Hematopoietic multipotent progenitor cell treated with erythropoietin and hydrocortisone succinate and interleukin-3 and kit ligand, for 15 days (in vitro differentiated cells): ENCODE results near the gene CUL5.

ENCODE experiments used
- DNase-seq: peaks from one replicate; pipeline ENCODE4 v3.0.0-alpha.2; 2015; ENCODE audit warnings: low spot score

CUL5 gene

DNA sequence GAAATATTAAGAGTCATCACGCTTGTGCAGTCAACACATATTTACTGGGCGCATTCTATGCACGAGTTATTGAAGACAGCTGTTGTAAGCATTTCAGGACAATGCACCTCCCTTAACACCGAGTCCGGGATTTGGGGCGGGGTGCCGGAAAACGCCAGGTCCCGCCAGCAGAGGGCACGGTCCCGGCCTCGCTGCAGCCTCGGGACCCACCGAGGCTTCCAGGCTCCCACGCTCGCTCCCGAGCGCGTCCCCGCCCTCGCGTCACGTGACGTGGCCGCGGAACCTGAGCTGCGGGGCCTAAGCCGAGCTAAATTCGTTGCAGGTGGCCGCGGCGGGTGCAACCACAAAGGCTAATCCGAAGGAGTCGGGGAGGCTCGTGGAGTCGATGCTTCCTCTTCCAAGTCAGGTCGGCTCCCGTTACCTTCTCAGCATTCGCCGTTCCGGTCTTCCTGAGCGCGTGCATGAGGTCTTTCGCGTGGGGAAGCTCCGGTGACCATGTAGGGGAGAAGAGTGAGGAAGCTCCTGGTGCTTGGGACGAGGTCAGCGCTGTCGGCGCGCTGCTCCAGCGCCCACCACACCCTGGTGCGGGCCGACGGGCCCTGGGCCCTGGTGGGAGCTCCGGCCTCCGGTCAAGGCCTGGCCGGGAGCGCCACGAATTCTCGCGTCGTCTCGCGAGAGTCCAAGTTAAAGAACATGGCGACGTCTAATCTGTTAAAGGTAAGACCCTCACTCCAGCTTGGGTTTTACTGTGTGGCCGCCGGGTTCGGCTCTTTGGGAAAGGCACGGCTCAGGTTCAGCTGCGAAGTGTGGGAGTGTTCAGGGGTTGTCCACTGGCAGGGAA is at the start of gene CUL5:
Gene CUL5 (plus strand): TSS at position 243 of the 841 bp plus-strand sequence. CDS start 451 bp downstream, at position 694.
- DNase-seq = peak; percentile 92

DNA sequence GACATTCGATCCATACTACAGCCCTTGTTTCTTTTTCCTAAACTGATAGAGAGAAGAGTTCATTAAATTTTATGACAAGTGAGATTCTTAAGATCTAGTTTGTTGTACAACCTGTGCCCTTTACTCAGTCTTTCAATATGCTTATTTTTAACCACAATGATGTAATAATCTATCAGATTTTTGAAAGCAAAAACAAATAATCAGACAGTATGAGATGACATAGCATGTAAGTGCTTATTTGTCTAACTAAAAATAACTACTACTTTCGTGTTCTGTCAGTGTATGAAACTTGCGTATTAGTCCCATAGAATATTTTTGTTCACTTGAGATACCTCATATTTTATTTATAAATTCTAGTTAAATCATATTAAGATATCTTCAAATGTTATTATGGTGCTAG is 47.2 kb upstream of the CUL5 start:
- DNase-seq = no peak

DNA sequence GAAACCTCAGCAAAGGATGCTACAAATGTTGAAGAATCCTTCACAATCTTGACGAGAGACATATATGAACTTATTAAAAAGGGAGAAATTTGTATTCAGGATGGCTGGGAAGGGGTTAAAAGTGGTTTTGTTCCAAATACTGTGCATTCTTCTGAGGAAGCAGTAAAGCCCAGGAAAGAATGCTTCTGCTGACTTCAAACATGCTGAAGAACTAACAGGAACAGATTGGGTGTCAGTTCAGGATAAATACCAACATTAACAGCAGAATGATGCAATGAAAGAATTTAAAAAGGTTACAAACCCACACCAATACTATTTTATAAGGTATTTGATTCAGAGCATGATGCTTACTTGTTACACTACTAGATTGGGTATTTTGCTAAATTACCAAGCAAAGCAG is 46.5 kb upstream of the CUL5 start:
- no peak for DNase-seq

DNA sequence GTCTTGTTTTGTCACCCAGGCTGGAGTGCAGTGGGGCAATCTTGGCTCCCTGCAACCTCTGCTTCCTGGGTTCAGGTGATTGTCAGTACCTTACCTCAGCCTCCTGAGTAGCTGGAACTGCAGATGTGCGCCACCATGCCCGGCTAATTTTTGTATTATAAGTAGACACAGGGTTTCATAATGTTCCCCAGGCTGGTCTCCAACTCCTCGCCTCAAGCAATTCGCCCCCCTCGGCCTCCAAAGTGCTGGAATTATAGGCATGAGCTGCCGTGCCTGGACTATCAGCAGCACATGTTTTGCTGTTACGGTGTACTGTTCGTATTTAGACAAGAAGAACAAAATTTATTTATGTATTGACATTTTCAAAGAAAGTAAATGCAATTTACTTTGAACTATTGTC is 45.6 kb upstream of the CUL5 start:
- no peak for DNase-seq

DNA sequence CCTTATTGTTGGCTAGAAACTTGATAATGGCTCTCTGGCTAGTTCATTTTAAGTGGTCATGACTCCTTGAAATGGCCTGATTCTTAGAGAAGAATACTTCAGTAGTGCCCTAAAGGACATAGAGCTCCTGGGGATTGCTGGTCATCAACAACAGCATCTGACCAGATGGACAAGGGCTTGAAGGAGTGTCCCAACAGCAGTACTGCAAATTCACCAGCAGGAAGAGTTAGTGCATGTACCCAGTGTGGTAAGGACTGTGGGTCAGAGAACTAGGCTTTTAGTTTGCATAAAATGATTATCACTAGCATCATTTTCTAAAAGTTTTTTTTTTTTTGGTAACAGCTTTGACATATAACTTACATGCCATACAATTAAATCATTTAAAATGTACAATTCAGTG is 39.5 kb upstream of the CUL5 start:
- DNase-seq = no peak

DNA sequence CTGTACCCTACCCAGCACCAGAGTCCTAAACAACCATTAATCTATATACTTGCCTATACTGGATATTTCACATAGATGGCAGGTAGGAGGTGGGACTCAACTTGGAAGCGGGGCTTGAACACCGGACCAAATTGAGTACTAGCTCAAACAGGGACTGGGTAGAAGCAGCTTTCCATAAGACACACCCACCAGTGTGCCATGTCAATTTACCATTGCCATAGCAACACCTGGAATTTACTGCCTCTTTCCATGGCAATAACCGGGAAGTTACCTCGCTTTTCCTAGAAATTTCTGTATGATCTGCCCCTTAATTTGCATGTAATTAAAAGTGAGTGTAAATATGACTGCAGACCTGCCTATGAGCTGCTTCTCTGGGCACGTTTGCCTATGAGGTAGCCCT is 38.6 kb upstream of the CUL5 start:
- DNase-seq = no peak

DNA sequence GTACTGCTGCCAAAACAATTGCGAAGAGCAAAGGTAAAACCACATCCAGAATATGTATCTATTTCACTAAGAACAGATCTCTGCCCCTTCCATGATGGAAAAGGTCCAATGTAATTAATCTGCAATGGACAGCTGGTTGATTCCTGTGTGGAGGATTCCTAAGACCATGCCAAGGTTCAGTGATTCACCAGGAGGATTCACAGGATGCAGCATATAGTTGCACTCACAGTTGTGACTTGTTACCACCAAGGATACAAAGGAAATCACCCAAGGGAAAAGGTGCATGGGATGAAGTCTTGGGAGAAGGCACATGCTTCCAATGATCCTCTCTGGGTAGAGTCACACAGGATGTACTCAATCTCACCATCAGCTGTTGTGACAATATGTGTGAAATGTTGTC is 35.1 kb upstream of the CUL5 start:
- no peak for DNase-seq

DNA sequence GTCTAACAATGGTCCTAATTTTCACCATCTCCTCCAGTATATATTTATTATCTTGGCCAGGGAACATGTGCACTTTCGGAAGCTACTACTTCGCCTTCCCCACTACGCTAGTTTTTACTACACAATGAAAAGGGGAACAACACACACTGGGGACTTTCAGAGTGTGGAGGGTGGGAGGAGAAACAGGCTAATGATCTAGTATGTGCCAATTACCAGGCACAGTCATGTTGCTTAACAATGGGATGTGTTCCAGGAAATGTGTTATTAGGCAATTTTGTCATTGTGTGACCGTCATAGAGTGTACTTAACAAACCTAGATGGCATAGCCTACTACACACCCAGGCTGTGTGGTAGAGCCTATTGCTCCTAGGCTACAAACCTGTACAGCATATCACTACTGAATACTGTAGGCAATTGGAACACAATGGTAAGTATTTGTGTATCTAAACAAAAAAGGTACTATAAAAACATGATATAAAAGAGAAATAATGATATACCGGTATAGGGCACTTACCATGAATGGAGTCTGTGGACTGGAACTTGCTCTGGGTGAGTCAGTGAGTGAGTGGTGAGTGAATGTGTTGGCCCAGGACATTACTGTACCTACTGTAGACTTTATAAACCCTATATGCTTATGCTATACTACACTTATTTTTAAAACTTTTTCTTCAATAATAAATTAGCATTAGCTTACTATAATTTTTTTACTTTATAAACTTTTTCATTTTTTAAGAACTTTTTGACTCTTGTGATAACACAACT is 20.1 kb upstream of the CUL5 start:
- DNase-seq = no peak

DNA sequence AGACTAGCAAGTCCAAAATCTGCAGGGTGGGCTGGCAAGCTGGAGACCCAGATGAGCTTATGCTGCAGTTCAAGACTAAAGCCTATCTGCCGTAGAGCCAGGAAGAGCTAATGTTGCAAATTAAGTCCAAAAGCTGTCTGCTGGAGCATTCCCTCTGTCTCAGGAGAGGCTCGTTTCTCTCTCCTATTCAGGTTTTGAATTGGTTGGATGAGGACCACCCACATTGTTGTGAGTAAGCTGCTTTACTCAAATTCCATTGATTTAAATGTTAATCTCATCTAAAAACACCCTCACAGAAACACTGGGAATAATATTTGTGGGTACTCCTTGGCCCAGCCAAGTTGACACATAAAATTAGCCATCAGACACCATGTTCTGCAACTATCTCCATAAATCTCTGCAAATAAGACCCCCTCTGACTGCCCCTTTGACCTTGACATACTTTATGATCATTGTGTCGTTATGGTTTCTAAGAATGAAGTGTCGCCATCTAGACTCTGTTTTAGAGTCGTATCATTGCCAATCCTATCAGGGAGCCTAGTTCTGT is 16.8 kb upstream of the CUL5 start:
- no peak for DNase-seq

DNA sequence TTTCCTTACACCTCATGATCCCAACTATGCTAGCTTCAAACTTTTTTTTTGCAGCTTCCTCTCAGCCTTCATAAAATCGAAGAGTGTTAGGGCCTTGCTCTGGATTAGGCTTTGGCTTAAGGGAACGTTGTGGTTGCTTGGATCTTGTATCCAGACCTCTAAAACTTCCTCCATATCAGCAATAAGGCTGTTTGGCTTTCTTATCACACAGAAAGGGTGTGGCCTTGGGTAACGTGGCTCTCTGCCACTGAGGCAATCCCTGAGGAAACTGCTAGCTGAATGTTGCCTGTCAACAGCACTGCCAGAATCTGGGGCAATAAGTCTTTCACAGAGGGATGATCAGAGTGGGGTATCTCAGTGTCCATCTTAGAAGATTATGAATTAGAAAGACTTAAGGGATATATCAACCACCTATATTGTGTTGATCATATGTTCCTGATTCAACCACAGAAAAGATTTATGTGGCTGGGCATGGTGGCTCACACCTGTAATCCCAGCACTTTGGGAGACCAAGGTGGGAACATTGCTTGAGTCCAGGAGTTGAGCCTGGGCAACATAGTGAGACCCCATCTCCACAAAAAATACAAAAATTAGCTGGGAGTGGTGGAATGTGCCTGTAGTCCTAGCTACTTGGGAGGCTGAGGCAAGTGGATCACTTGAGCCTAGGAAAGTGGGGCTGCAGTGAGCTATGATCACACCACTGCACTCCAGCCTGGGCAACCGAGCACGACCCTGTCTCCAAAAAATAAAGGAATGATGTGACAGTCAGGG is 12.5 kb upstream of the CUL5 start:
- DNase-seq = no peak

DNA sequence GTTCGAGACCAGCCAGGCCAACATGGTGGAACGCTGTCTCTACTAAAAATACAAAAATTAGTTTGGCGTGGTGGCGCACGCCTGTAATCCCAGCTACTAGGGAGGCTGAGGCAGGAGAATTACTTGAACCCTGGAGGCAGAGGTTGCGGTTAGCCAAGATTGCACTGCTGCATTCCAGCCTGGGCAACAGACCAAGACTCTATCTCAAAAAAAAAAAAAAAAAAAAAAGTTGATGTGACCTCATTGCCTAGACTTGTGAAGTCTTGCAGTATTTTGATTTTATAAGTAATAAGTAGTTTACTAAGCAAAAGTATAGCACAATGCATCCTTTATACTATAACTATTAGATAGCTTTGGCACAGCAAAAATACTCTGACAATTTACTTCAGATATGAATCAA is 9.9 kb upstream of the CUL5 start:
- no peak for DNase-seq

DNA sequence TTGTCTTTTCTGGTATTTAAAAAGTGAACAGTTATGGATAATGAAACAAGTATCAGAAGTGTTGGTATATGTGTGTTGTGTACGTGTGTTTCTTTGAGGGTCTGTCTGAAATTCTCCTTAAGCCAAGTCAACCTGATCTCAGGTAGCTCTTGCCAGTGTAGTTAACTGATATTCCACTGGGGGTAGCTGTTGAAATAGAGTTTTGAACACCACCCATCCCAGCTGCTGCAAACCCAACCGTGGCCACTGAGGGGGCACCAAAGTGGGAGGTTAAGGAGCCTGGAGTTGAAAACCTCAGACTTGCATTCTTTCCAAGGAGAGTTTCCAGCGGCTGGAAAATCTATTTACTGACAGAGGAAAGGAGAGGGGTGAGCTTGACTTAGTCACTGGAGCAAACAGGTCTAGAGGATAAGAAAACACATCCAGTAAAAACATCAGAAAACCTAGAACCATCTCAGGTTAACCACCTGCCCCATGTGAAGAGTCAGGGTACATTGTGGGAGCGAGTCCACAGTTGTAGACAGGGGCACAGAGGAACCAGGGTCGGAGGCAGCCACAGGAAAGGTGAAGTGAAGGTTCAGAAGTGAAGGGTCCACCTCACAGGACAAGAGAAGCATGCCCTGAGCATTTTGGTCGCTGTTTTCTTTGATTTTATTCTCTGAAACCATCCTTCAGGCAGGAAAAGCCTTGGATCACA is 8.8 kb upstream of the CUL5 start:
- peak; percentile 42 for DNase-seq

DNA sequence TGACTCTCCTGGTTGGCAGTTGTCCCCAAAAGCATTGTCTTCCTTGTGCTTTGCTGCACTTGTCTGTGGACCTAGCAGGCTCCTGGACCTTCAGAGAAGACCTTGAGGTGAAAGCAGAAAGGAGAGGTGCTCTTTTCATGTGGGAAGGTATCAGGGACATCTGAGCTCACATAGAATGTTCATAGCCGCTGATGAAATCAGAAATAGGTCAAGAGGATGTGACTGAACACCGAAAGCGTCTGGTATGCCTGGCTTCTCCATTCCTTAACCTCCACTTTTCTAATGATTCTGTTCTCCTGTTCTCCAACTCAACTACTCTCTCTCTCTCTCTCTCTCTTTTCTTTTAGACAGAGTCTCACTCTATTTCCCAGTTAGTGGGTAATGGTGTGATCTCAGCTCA is 6.2 kb upstream of the CUL5 start:
- DNase-seq = no peak

DNA sequence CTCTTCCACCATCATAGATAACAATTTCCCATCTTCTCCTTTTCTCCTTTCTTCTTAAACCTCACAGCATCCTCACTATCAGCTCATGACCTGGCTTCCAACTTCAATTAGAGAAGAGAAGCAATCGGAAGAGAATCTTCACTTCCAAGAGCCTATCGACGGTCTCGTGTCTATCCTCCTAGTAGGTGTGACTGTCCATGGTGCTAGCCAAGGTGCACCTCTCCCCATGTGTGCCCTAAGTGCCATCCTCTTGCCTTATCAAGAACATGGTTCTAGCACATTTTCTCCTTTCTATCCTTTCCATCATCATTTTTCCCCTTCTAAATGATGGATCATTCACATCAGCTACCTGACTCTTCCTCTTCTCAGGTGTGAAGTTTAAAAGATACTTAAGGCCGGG is 5.1 kb upstream of the CUL5 start:
- DNase-seq = no peak

DNA sequence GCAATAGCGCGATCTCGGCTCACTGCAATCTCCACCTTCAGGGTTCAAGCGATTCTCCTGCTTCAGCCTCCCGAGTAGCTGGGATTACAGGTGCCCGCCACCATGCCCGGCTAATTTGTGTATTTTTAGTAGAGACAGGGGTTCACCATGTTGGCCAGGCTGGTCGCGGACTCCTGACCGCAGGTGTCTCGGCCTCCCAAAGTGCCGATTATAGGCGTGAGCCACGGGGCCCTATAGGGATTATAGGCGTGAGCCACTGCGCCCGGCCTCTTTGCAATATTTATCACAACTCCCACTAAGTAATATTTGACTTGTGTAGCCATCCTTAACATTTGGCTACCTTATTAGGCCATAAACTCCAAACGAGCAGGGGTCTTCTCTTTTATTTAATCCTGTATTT is 879 bp upstream of the CUL5 start:
- no peak for DNase-seq

DNA sequence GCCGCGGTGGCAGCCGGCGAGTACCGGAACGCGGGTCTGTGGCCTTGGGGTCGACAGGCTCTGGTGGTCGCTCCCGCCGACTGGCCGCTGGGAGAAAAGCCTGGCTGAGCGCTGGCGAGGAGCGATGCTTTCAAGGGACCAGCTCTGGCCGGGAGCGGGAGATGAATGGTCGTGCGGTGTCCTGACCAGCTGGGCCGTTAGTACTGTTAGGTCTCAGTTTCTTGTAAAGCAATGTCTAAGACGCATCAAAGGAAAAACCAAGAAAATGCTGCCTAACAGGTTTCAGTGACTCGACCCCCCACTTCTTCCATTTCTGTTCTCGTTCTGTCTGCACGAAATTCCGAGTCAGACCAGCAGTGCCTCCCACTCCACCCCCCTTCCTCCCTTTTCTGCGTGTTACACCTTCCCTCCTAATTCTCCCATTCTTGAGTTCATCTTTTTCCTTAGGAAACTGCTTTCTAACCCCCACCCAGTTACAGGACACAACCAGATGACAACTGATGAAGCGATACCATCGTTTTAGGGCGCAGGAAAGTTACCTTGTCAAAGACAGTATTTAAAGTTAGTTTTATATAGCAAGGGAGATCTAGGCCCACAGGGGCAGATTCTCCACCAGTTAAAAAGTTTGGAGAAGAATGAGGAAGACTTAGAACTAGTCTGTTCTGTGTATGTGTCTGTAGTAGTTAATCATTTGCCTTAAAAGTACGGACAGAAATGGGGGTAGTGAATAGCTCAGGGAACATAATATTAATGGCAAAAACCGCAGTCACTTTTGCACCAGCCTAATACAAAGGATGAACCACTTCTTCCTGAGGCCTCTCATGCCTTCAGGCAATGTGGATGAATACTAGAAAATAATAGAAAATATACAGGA is 1.0 kb downstream of the CUL5 start:
- DNase-seq = peak; percentile 20

DNA sequence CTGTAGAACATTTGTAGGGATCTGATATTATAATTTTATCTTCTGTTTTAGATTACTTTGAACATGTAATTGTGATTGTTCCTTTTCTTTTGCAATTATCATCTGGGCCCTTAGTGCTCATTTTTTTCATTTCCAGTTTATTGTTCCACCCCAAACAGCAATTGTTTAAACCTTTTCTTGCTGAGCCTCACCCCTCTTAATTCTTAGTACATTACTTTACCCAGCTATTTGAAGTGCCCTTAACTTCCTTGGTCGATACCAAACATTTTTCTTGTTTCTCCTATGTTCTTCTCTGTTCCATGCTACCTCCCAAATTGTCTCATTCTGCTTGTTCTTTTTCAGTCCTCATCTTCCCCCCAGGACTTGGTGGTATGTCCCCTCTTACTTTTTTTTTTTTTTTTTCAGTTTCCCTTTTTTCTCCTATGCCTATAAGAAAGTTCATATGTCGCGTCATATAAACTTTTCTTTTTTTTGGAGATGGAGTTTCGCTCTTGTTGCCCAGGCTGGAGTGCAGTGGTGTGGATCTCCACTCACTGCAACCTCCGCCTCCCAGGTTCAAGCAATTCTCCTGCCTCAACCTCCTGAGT is 3.5 kb downstream of the CUL5 start:
- no peak for DNase-seq

DNA sequence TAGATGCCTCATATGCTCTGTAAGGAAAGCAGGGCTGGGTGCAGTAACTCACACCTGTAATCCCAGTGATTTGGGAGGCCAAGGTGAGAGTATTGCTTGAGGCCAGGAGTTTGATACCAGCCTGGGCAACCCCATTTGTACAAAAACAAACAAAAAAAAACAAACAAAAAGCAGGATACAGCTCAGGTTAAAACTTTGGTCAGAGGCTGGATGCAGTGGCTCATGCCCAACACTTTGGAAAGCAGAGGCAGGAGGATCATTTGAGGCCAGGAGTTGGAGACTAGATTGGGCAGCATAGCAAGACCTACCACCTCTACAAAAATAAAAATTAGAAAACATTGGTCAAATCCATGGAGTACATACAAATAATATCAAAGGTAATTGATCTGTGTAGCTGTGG is 7.9 kb downstream of the CUL5 start:
- DNase-seq = no peak

DNA sequence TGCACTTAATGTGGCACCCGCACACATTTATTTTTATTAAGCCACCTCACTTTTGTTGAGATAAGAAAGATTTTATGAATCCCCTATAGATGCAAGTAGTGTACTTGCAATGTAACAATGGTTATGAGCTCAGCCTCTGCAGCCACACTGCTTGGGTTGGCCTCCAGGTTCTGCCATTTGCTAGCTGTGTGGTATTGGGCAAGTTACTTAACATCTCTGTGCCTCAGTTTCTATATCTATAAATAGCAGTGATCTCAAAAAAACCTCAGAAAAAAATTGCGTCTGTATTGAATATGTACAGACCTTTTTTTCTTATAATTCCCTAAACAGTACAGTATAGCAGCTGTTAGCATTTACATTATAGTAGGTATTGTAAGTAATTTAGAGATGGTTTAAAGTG is 10.0 kb downstream of the CUL5 start:
- DNase-seq = no peak

DNA sequence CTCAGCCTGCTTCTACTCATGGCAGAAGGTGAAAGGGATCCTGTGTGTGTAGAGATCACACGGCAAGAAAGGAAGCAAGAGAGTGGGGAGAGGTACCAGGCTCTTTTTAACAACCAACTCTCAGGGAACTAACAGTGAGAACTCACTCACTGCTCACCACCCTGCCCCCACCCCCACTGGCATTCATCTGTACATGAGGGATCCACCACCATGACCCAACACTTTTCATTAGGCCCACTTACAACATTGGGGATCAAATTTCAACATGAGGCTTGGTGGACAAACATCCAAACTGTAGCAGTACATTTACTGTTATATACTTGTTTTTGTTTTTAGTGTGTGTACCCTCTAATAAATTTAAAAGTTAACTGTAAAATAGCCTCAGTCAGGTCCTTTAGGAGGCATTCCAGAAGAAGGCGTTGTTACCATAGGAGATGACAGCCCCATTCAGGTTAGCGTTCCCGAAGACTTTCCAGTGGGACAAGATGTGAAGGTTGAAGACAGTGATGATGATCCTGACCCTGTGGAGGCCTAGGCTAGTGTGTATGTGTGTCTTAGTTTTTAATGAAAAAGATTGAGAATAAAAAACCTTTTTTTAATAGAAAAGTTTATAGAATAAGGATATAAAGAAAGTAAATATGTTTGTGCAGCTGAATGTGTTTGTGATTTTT is 11.3 kb downstream of the CUL5 start:
- no peak for DNase-seq
